Measurements from ENCODE around the gene SNX4. TPM values are rescaled to one million over a fixed set of nuclear protein-coding genes. Genes with fewer than 3 reads are reported as not detected.

Gene SNX4
- total RNA-seq, 1 donor from 2014 or later: 41.0 TPM

- Mint-ChIP-seq H3K9me3 (ENCODE audit: low read depth) (no peaks in the 10 kb centered on the region), H3K27me3 (ENCODE audit: low read depth) (no peaks in the 10 kb centered on the region), H3K36me3 (ENCODE audit: low read depth) (peaks cover 12% of the 10 kb centered on the region), H3K4me1 (ENCODE audit: low read depth) (peaks cover 6% of the 10 kb centered on the region), H3K4me3 (ENCODE audit: unreplicated experiment) (no peak overlapping the region), H3K27ac (ENCODE audit: unreplicated experiment) (no peak overlapping the region)
- no peak for DNase-seq (ENCODE audit: low spot score)
- no peak for TF ChIP-seq CTCF (IDR thresholded peaks at IDR 0.05)
These were observed 40.9 kb downstream of the SNX4 start for GRCh38 chr3:125479091-125479490.

DNA sequence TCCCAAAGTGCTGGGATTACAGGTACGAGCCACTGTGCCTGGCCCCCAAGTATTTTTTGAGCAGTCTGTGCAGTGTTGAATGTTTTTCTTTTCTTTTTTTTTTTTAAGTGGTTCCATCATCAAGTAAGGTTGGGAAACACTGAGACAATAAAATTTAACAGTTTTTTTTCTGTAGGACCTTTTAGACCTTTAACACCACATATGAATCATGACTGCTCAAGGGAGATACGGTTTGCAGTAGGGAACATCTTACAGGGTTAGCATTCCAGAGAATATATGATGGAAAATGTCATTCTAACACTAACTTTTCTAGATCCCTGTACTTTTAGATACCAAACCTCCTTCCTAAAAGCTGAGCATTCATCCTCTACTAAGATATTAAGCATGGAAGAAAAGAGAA, 41.7 kb downstream of the SNX4 start:
- Mint-ChIP-seq H3K36me3 (ENCODE audit: low read depth) (peaks cover 17% of the 10 kb centered on the region), H3K27ac (ENCODE audit: unreplicated experiment) (no peak overlapping the region), H3K4me3 (ENCODE audit: unreplicated experiment) (no peak overlapping the region), H3K9me3 (ENCODE audit: low read depth) (no peaks in the 10 kb centered on the region), H3K27me3 (ENCODE audit: low read depth) (no peaks in the 10 kb centered on the region), H3K4me1 (ENCODE audit: low read depth) (peaks cover 6% of the 10 kb centered on the region)
- TF ChIP-seq CTCF (IDR thresholded peaks at IDR 0.05): no peak
- DNase-seq (ENCODE audit: low spot score): no peak

DNA sequence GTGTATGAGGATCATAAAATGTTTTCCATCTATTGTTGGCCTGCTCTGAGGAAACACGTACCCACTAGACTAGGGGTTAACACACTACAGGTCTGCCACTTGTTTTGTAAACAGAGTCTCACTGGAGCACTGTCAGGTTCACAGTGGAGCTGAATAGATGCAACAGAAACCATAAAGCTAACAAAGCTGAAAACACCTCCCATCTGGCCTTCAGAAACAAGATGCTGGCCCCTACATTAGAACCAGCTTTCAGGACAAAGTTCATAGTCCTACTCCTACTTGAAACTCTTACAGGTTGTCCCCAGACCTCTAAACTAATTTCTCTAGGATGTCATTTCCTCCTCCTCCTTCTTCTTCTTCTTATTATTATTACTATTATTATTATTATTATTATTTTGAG, 42.3 kb downstream of the SNX4 start:
- Mint-ChIP-seq H3K4me3 (ENCODE audit: unreplicated experiment) (no peak overlapping the region), H3K36me3 (ENCODE audit: low read depth) (peaks cover 18% of the 10 kb centered on the region), H3K9me3 (ENCODE audit: low read depth) (no peaks in the 10 kb centered on the region), H3K4me1 (ENCODE audit: low read depth) (peaks cover 6% of the 10 kb centered on the region), H3K27ac (ENCODE audit: unreplicated experiment) (no peak overlapping the region), H3K27me3 (ENCODE audit: low read depth) (no peaks in the 10 kb centered on the region)
- no peak for TF ChIP-seq CTCF (IDR thresholded peaks at IDR 0.05)
- DNase-seq (ENCODE audit: low spot score): no peak

- peaks cover 2% of the 10 kb centered on the region for H3K4me1 Mint-ChIP-seq (ENCODE audit: low read depth)
- no peak for DNase-seq (ENCODE audit: low spot score)
- H3K27me3 Mint-ChIP-seq (ENCODE audit: low read depth): no peaks in the 10 kb centered on the region
- H3K9me3 Mint-ChIP-seq (ENCODE audit: low read depth): no peaks in the 10 kb centered on the region
- peaks cover 28% of the 10 kb centered on the region for H3K36me3 Mint-ChIP-seq (ENCODE audit: low read depth)
- no peak for TF ChIP-seq CTCF (IDR thresholded peaks at IDR 0.05)
- no peak overlapping the region for H3K27ac Mint-ChIP-seq (ENCODE audit: unreplicated experiment)
- no peak overlapping the region for H3K4me3 Mint-ChIP-seq (ENCODE audit: unreplicated experiment)
These were observed 49.3 kb downstream of the SNX4 start for GRCh38 chr3:125470671-125471070.

DNA sequence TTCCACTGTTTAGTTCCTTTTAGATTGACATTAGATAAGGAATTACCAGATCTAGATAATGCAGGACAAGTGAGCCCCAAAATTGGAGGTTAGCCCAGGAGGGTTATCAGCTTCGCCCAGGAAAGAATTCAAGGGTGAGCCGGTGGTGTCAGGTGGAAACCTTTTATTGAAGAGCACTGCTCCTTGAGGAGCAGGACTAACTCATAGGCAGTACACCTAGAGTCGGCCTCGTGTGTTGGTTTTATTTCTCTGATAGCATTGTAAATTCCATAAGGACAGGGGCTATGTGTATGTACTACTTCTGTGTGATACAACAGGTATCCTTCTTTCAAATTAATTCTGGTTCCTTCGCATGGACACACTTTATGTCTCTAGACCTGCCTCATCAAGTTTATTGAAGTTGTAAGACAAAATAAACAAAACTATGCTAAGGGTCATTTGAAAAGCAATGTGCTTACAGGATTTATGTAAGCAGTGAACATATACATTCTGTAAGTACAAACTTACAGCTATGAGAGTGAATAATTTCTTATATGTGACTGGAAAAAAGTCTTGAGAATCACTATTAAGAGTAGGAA, 57.2 kb downstream of the SNX4 start:
- H3K27ac Mint-ChIP-seq (ENCODE audit: unreplicated experiment): peak overlapping the region; percentile 47
- H3K36me3 Mint-ChIP-seq (ENCODE audit: low read depth): peaks cover 23% of the 10 kb centered on the region
- H3K4me1 Mint-ChIP-seq (ENCODE audit: low read depth): no peaks in the 10 kb centered on the region
- H3K4me3 Mint-ChIP-seq (ENCODE audit: unreplicated experiment): no peak overlapping the region
- no peaks in the 10 kb centered on the region for H3K27me3 Mint-ChIP-seq (ENCODE audit: low read depth)
- no peak for DNase-seq (ENCODE audit: low spot score)
- H3K9me3 Mint-ChIP-seq (ENCODE audit: low read depth): no peaks in the 10 kb centered on the region
- no peak for TF ChIP-seq CTCF (IDR thresholded peaks at IDR 0.05)
